GM23338 (cell line): ENCODE measurements around the gene APPL2. TPM values are rescaled to one million over a fixed set of nuclear protein-coding genes. Genes with fewer than 3 reads are reported as not detected.

Experiments
- ATAC-seq: fragments of 200-7000 bp; cut with Tn5 transposase; 3 replicates; pipeline ENCODE4 v1.9.1; 2020
- DNase-seq: peaks from one replicate; pipeline ENCODE4 v3.0.0-alpha.2; 2015; ENCODE audit warnings: low spot score
- H2AFZ ChIP-seq: fragments of 200-600 bp; sonication (generic); 2 replicates; pipeline ENCODE4 v1.8.0; 2016; ENCODE audit warnings: antibody characterized with exemption, mild to moderate bottlenecking, moderate library complexity
- H3F3A ChIP-seq: fragments of 200-600 bp; sonication (generic); replicated peaks from 2 replicates; pipeline ENCODE4 v1.8.0; 2017; ENCODE audit warnings: antibody characterized with exemption, mixed run types, low read depth
- H3K27ac ChIP-seq: fragments of 200-600 bp; sonication (generic); 2 replicates; pipeline ENCODE4 v1.6.1; 2016; ENCODE audit warnings: low read depth
- H3K27me3 ChIP-seq: fragments of 200-600 bp; sonication (generic); 2 replicates; pipeline ENCODE4 v1.8.0; 2016; ENCODE audit warnings: mild to moderate bottlenecking, mixed run types, moderate library complexity; ENCODE audit not compliant: insufficient read depth
- H3K36me3 ChIP-seq: fragments of 200-600 bp; sonication (generic); 2 replicates; pipeline ENCODE4 v1.8.0; 2016; ENCODE audit warnings: mild to moderate bottlenecking; ENCODE audit not compliant: insufficient read depth
- H3K4me1 ChIP-seq: fragments of 200-600 bp; sonication (generic); 2 replicates; pipeline ENCODE4 v1.8.0; 2016; ENCODE audit warnings: mild to moderate bottlenecking, moderate library complexity; ENCODE audit not compliant: insufficient read depth
- H3K4me2 ChIP-seq: fragments of 200-600 bp; sonication (generic); 2 replicates; pipeline ENCODE4 v1.7.1; 2017; ENCODE audit warnings: mixed run types
- H3K4me3 ChIP-seq: fragments of 200-600 bp; sonication (generic); 2 replicates; pipeline ENCODE4 v1.6.1; 2016; ENCODE audit warnings: mixed run types
- H3K79me2 ChIP-seq: fragments of 200-600 bp; sonication (generic); replicated peaks from 2 replicates; pipeline ENCODE4 v1.8.0; 2017; ENCODE audit warnings: mild to moderate bottlenecking; ENCODE audit not compliant: insufficient read depth
- H3K9me2 ChIP-seq: fragments of 200-600 bp; sonication (generic); 2 replicates; pipeline ENCODE4 v1.8.0; 2017; ENCODE audit not compliant: insufficient read depth
- H4K20me1 ChIP-seq: fragments of 200-600 bp; sonication (generic); replicated peaks from 2 replicates; pipeline ENCODE4 v1.8.0; 2017; ENCODE audit warnings: mild to moderate bottlenecking; ENCODE audit not compliant: insufficient read depth
- H3K27ac Mint-ChIP-seq: 2 replicates; pipeline ENCODE4 v1.8.0; 2020; ENCODE audit warnings: inconsistent platforms, mild to moderate bottlenecking, moderate library complexity, mixed read lengths
- H3K27me3 Mint-ChIP-seq: 3 replicates; pipeline ENCODE4 v1.8.0; 2022; ENCODE audit warnings: low read depth, mild to moderate bottlenecking, moderate library complexity, mixed read lengths, inconsistent platforms; ENCODE audit not compliant: insufficient read depth, poor library complexity
- H3K36me3 Mint-ChIP-seq: 3 replicates; pipeline ENCODE4 v1.8.0; 2021; ENCODE audit warnings: low read depth, mild to moderate bottlenecking, inconsistent platforms, moderate library complexity, mixed read lengths
- H3K4me1 Mint-ChIP-seq: 3 replicates; pipeline ENCODE4 v1.8.0; 2020; ENCODE audit warnings: mild to moderate bottlenecking, inconsistent platforms, mixed read lengths
- H3K4me3 Mint-ChIP-seq: 3 replicates; pipeline ENCODE4 v1.8.0; 2021; ENCODE audit warnings: moderate library complexity, mild to moderate bottlenecking, inconsistent platforms, mixed read lengths
- H3K9me3 Mint-ChIP-seq: 3 replicates; pipeline ENCODE4 v1.8.0; 2020; ENCODE audit warnings: moderate library complexity, mild to moderate bottlenecking, inconsistent platforms, mixed read lengths
- CREB1 ChIP-seq: fragments of 250-450 bp; sonication (Bioruptor Pico); IDR thresholded peaks from 2 replicates; pipeline ENCODE4 v1.5.0; 2020; ENCODE audit warnings: low read depth, mild to moderate bottlenecking, moderate library complexity
- CTCF ChIP-seq, 2 experiments: fragments of 200-600 bp in 1 of 2; sonication (generic) in 1 of 2; conservative IDR thresholded peaks; 2 replicates each; pipeline versions ENCODE4 v1.5.1 to v1.6.1; 2016 to 2017; ENCODE audit warnings: antibody characterized with exemption in 2 of 2, low read depth in 2 of 2, mild to moderate bottlenecking in 2 of 2, moderate library complexity in 1 of 2
- ETS1 ChIP-seq: IDR thresholded peaks from 2 replicates; pipeline ENCODE4 v1.6.1; 2016; ENCODE audit warnings: antibody characterized with exemption
- EZH2 ChIP-seq: fragments of 200-600 bp; sonication (generic); IDR thresholded peaks from one replicate; pipeline ENCODE4 v1.8.0; 2017; ENCODE audit warnings: antibody characterized with exemption, mild to moderate bottlenecking, low read depth; ENCODE audit not compliant: unreplicated experiment
- EZH2phosphoT487 ChIP-seq: fragments of 200-600 bp; sonication (generic); IDR thresholded peaks from one replicate; pipeline ENCODE4 v1.8.1; 2018; ENCODE audit warnings: antibody characterized with exemption; ENCODE audit not compliant: unreplicated experiment
- JUNB ChIP-seq: IDR thresholded peaks from one replicate; pipeline ENCODE4 v1.6.1; 2016; ENCODE audit warnings: antibody characterized with exemption; ENCODE audit not compliant: unreplicated experiment
- NANOG ChIP-seq: IDR thresholded peaks from 2 replicates; pipeline ENCODE4 v1.6.1; 2016; ENCODE audit warnings: antibody characterized with exemption, borderline replicate concordance
- POLR2AphosphoS5 ChIP-seq: IDR thresholded peaks from 2 replicates; pipeline ENCODE4 v1.6.1; 2016; ENCODE audit warnings: antibody characterized with exemption, low read depth
- REST ChIP-seq: IDR thresholded peaks from one replicate; pipeline ENCODE4 v1.6.1; 2018; ENCODE audit warnings: antibody characterized with exemption; ENCODE audit not compliant: unreplicated experiment
- STAT1 ChIP-seq: IDR thresholded peaks from one replicate; pipeline ENCODE4 v1.6.1; 2016; ENCODE audit warnings: antibody characterized with exemption; ENCODE audit not compliant: unreplicated experiment
- ZNF114 ChIP-seq: fragments of 250-450 bp; sonication (Bioruptor Pico); IDR thresholded peaks from 2 replicates; pipeline ENCODE4 v1.5.0; 2020; ENCODE audit warnings: mild to moderate bottlenecking, moderate library complexity
- ZNF331 ChIP-seq: fragments of 250-450 bp; sonication (Bioruptor Pico); IDR thresholded peaks from 2 replicates; pipeline ENCODE4 v1.5.0; 2020; ENCODE audit warnings: low read depth, mild to moderate bottlenecking, moderate library complexity
- polyA plus RNA-seq: library from polyadenylated mRNA; unstranded; fragments of >200 nt; fragmentation: Nextera tagmentation; extraction: Ambion mirVana; gene quantifications from 2 replicates; pipeline ENCODE4 v1.2.1, GENCODE V29; 2016
- total RNA-seq: library from RNA; depleted of rRNA; stranded (reverse); fragments of >200 nt; shearing (Covaris generic); gene quantifications from 2 replicates; pipeline ENCODE4 v1.2.3, GENCODE V29; 2014

The APPL2 gene
- total and polyA plus RNA-seq, 2 experiments from 2014 or later: 9.3 to 17.4 TPM

- TF ChIP-seq REST (no peak), NANOG (no peak), EZH2 (no peak), CTCF (conservative IDR thresholded peaks at IDR 0.05; ENCODE audit: low read depth in 2 of 2) (no peak)
Measured at GRCh38 chr12:105228494-105228893, 7.5 kb downstream of the APPL2 start (continued).

GRCh38 chr12:105227879-105228278, 8.1 kb downstream of the APPL2 start:
- peaks cover 13% of the 10 kb centered on the region for H3K36me3 Mint-ChIP-seq
- ATAC-seq (no peak), DNase-seq (no peak)
- Histone ChIP-seq H3K4me2 (no peak overlapping the region), H4K20me1 (no peaks in the 10 kb centered on the region), H3K79me2 (peaks cover 17% of the 10 kb centered on the region), H3K9me2 (no peaks in the 10 kb centered on the region), H3K4me3 (no peak overlapping the region), H3K36me3 (no peaks in the 10 kb centered on the region; the same call in 1 of the 2 replicates), H3F3A (no peaks in the 10 kb centered on the region), H3K27me3 (no peaks in the 10 kb centered on the region), H3K27ac (no peak overlapping the region), H2AFZ (no peak overlapping the region), H3K4me1 (no peaks in the 10 kb centered on the region)
- H3K27me3 Mint-ChIP-seq: peaks cover 1% of the 10 kb centered on the region
- H3K4me1 Mint-ChIP-seq: peaks cover 8% of the 10 kb centered on the region; the same call in 2 of the 3 replicates
- H3K27ac Mint-ChIP-seq: no peak overlapping the region
- no peak overlapping the region for H3K4me3 Mint-ChIP-seq
- no peaks in the 10 kb centered on the region for H3K9me3 Mint-ChIP-seq
- TF ChIP-seq CREB1 (CRISPR knock-in tag): no peak
- TF ChIP-seq STAT1: no peak
- no peak for TF ChIP-seq EZH2phosphoT487
- TF ChIP-seq CTCF (conservative IDR thresholded peaks at IDR 0.05; ENCODE audit: low read depth in 2 of 2): no peak
- no peak for TF ChIP-seq POLR2AphosphoS5
- TF ChIP-seq EZH2: no peak
- TF ChIP-seq ZNF114 (CRISPR knock-in tag): no peak
- no peak for TF ChIP-seq ZNF331 (CRISPR knock-in tag)
- no peak for TF ChIP-seq ETS1
- TF ChIP-seq REST: no peak
- TF ChIP-seq NANOG: no peak
- no peak for TF ChIP-seq JUNB
